Gastrocnemius medialis (tissue), 4 donors: ENCODE measurements around the gene AKAP13. TPM values are rescaled to one million over a fixed set of nuclear protein-coding genes. Genes with fewer than 3 reads are reported as not detected.

Experiments used
- ATAC-seq, 2 donors: fragments of 150-250 bp; one replicate each; pipeline ENCODE4 v1.9.1; 2016
- DNase-seq, 2 donors: peaks; one replicate each; pipeline ENCODE4 v3.0.0-alpha.2; 2019
- H3K27ac ChIP-seq, 4 donors: fragments of 200-600 bp; sonication (generic); 1 replicate in 1 of 4; 2 replicates in 3 of 4; pipeline ENCODE4 v1.5.1; 2016 to 2018; ENCODE audit warnings: mild to moderate bottlenecking in 2 of 4, moderate library complexity in 1 of 4
- H3K27me3 ChIP-seq, 3 donors: fragments of 200-600 bp; sonication (generic) in 2 of 3; 1 replicate in 1 of 3; 2 replicates in 2 of 3; pipeline versions ENCODE4 v1.5.1 to v1.6.0; 2016 to 2019; ENCODE audit warnings: mild to moderate bottlenecking in 1 of 3, moderate library complexity in 1 of 3
- H3K36me3 ChIP-seq, 2 donors: fragments of 200-600 bp; sonication (generic) in 1 of 2; one replicate each; pipeline ENCODE4 v1.5.1; 2017 to 2018
- H3K4me1 ChIP-seq, 2 donors: fragments of 200-600 bp; sonication (generic) in 1 of 2; one replicate each; pipeline ENCODE4 v1.5.1; 2016 to 2017; ENCODE audit warnings: mild to moderate bottlenecking in 2 of 2
- H3K4me3 ChIP-seq, 4 donors: fragments of 200-600 bp; sonication (generic) in 3 of 4; 1 replicate in 1 of 4; 2 replicates in 3 of 4; pipeline ENCODE4 v1.5.1; 2016 to 2019; ENCODE audit warnings: mild to moderate bottlenecking in 2 of 4
- H3K9me3 ChIP-seq, 3 donors: fragments of 200-600 bp; sonication (generic) in 2 of 3; 1 replicate in 1 of 3; 2 replicates in 2 of 3; pipeline ENCODE4 v1.5.1; 2016 to 2019
- POLR2A ChIP-seq, 2 donors: fragments of 450-650 bp; IDR thresholded peaks; one replicate each; pipeline ENCODE4 v1.6.1; 2017; ENCODE audit warnings: antibody characterized with exemption in 2 of 2, mild to moderate bottlenecking in 2 of 2, moderate library complexity in 2 of 2
- in situ Hi-C, 4 donors: fragments of 200-750 bp; cut with MboI; loops; one replicate each; pipeline versions ENCODE4 v1.15.0 to v1.8.0; 2017; ENCODE audit warnings: low sequenced_read_pairs in 4 of 4
- intact Hi-C: fragments of 100-400 bp; cut with DNase I; formaldehyde crosslinking; loops from one replicate; pipeline ENCODE4 v1.15.1; 2023; ENCODE audit warnings: low total_unique reads
- total RNA-seq, 4 donors: library from RNA; depleted of rRNA; stranded (reverse); fragments of >200 nt; gene quantifications; one replicate each; pipeline versions ENCODE4 v1.1.0 to v1.2.3, GENCODE V29; 2016
- TF ChIP-seq, protein P1 (sequence below), 5 experiments: fragments of 450-650 bp in 3 of 5; fragments of 200-600 bp in 2 of 5; sonication (generic) in 2 of 5; IDR thresholded peaks in 4 of 5; conservative IDR thresholded peaks in 1 of 5; 1 replicate in 4 of 5; 2 replicates in 1 of 5; pipeline ENCODE4 v1.5.1; 2016 to 2019; ENCODE audit warnings: antibody characterized with exemption in 5 of 5, mild to moderate bottlenecking in 3 of 5, moderate library complexity in 3 of 5

Gene AKAP13
- total RNA-seq, 4 donors from 2014 or later = 127 to 481 (median 172) TPM

- Histone ChIP-seq H3K27me3 (no peaks in the 10 kb centered on the region), H3K4me3 (no peak overlapping the region), H3K4me1 (peaks cover 43 to 47% of the 10 kb centered on the region in 2 donors), H3K9me3 (no peaks in the 10 kb centered on the region), H3K27ac (peak overlapping the region; percentile 69 to 77 (median 73)), H3K36me3 (peaks cover 0 to 3% of the 10 kb centered on the region in 2 donors)
- no peak for TF ChIP-seq POLR2A (IDR thresholded peaks at IDR 0.05)
- TF ChIP-seq, protein P1, sequence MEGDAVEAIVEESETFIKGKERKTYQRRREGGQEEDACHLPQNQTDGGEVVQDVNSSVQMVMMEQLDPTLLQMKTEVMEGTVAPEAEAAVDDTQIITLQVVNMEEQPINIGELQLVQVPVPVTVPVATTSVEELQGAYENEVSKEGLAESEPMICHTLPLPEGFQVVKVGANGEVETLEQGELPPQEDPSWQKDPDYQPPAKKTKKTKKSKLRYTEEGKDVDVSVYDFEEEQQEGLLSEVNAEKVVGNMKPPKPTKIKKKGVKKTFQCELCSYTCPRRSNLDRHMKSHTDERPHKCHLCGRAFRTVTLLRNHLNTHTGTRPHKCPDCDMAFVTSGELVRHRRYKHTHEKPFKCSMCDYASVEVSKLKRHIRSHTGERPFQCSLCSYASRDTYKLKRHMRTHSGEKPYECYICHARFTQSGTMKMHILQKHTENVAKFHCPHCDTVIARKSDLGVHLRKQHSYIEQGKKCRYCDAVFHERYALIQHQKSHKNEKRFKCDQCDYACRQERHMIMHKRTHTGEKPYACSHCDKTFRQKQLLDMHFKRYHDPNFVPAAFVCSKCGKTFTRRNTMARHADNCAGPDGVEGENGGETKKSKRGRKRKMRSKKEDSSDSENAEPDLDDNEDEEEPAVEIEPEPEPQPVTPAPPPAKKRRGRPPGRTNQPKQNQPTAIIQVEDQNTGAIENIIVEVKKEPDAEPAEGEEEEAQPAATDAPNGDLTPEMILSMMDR (IDR thresholded peaks at IDR 0.05 in 4 of 5, conservative IDR thresholded peaks at IDR 0.05 in 1 of 5) = no peak
- peak; percentile 6 to 19 for ATAC-seq
- in situ Hi-C loops (no loop called here), intact Hi-C loops (loop anchor here (2.0 kb wide), 1 partner anchor 15 kb away; no protein-coding TSS in a partner anchor)
- no peak for DNase-seq
These were observed 383.6 kb downstream of the AKAP13 start for GRCh38 chr15:85763673-85764633.

DNA sequence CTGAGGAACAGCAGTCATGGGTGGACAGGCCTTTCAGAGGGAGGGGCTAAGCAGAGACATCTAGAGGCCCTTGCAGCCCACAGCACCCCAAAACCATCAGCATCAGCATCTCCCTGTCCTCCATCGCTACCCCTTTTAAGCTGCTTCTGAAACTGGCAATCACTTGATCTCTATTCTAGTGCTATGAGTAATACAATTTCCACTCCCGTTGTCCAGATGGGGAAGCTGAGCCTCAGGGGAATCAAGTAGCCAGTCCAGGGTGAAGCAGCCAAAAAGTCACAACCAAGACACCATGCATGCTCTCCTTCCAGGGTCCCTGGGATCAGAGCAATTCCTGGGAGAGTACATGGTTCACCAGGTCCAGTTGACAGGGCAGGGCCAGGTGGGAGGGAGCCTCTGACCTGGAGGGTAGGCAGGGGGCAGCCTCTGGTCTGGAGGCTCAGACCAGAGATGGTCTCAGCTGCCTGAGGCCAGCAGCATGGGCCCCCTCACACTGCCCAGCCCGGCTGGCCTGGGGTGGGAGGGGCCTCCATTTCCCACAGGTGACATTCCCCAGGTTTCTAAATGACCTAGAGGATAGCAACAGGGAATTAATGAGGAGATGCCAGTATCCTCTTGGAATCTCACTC, 384.4 kb downstream of the AKAP13 start:
- Histone ChIP-seq H3K27ac (peak overlapping the region; percentile 69 to 77 (median 73)), H3K4me3 (no peak overlapping the region), H3K4me1 (peaks cover 43 to 47% of the 10 kb centered on the region in 2 donors), H3K27me3 (no peaks in the 10 kb centered on the region), H3K9me3 (no peaks in the 10 kb centered on the region), H3K36me3 (peaks cover 0 to 9% of the 10 kb centered on the region in 2 donors)
- intact Hi-C loops = loop anchor here (2.0 to 5.0 kb wide), 2 partner anchors 14 to 32 kb away; no protein-coding TSS in a partner anchor
- ATAC-seq (peak; percentile 85 to 86), DNase-seq (peak; percentile 48 to 70)
- TF ChIP-seq, protein P1 (IDR thresholded peaks at IDR 0.05 in 4 of 5, conservative IDR thresholded peaks at IDR 0.05 in 1 of 5) = no peak
- TF ChIP-seq POLR2A (IDR thresholded peaks at IDR 0.05) = no peak
- in situ Hi-C loops = no loop called here

- in situ Hi-C loops = no loop called here
- TF ChIP-seq, protein P1 (IDR thresholded peaks at IDR 0.05 in 4 of 5, conservative IDR thresholded peaks at IDR 0.05 in 1 of 5) = no peak
- TF ChIP-seq POLR2A (IDR thresholded peaks at IDR 0.05) = no peak
- intact Hi-C loops = loop anchor here (5.0 kb wide), 1 partner anchor 34 kb away; no protein-coding TSS in a partner anchor
These were observed 385.8 kb downstream of the AKAP13 start for GRCh38 chr15:85766001-85766831.

More at GRCh38 chr15:85766001-85766831, 385.8 kb downstream of the AKAP13 start:
- Histone ChIP-seq H3K27me3 (no peaks in the 10 kb centered on the region), H3K4me3 (no peak overlapping the region), H3K27ac (peak overlapping the region; percentile 30 to 62 (median 54)), H3K9me3 (no peaks in the 10 kb centered on the region), H3K36me3 (peaks cover 0 to 9% of the 10 kb centered on the region in 2 donors), H3K4me1 (peaks cover 43 to 48% of the 10 kb centered on the region in 2 donors)
- ATAC-seq (no peak), DNase-seq (no peak)
